CD8-positive, alpha-beta memory T cell (primary cell): Measurements from ENCODE around the gene SOX2. TPM values are rescaled to one million over a fixed set of nuclear protein-coding genes. Genes with fewer than 3 reads are reported as not detected.

Experiments
- CTCF ChIA-PET: fragments of 350-600 bp; sonication (Branson Sonifier 250); formaldehyde crosslinking; loops from one replicate; lab custom pipeline; 2021; ENCODE audit warnings: antibody characterized with exemption; lab: Charles Lee
- POLR2A ChIA-PET: fragments of 350-600 bp; sonication (Branson Sonifier 250); formaldehyde crosslinking; loops from one replicate; lab custom pipeline; 2021; ENCODE audit warnings: antibody characterized with exemption; lab: Charles Lee
- DNase-seq, 5 donors: peaks; one replicate each; pipeline versions ENCODE4 v3.0.0 to v3.0.0-alpha.2; 2020 to 2022; ENCODE audit warnings: mixed read lengths in 1 of 5
- H3K27ac ChIP-seq: one replicate; pipeline ENCODE4 v1.7.0; 2013; ENCODE audit warnings: low read depth, mild to moderate bottlenecking, low read length, moderate library complexity
- H3K27me3 ChIP-seq: 2 replicates; pipeline ENCODE4 v1.7.0; 2013; ENCODE audit warnings: low read length, mild to moderate bottlenecking; ENCODE audit not compliant: insufficient read depth, poor library complexity, severe bottlenecking
- H3K36me3 ChIP-seq: 2 replicates; pipeline ENCODE4 v1.7.0; 2013; ENCODE audit warnings: mild to moderate bottlenecking, low read length, moderate library complexity; ENCODE audit not compliant: insufficient read depth
- H3K4me1 ChIP-seq: 2 replicates; pipeline ENCODE4 v1.7.0; 2013; ENCODE audit warnings: mild to moderate bottlenecking, low read length, moderate library complexity; ENCODE audit not compliant: insufficient read depth
- H3K4me3 ChIP-seq: 2 replicates; pipeline ENCODE4 v1.7.0; 2013; ENCODE audit warnings: mild to moderate bottlenecking, low read length
- H3K9me3 ChIP-seq: 2 replicates; pipeline ENCODE4 v1.7.0; 2013; ENCODE audit warnings: mild to moderate bottlenecking, low read length
- H3K27ac Mint-ChIP-seq, 8 donors: one replicate each; pipeline ENCODE4 v1.8.0; 2020 to 2021; ENCODE audit warnings: mixed read lengths in 8 of 8, mild to moderate bottlenecking in 6 of 8, inconsistent platforms in 3 of 8, moderate library complexity in 3 of 8
- H3K27me3 Mint-ChIP-seq, 2 donors: one replicate each; pipeline ENCODE4 v1.8.0; 2020 to 2021; ENCODE audit warnings: mixed read lengths in 2 of 2, mild to moderate bottlenecking in 1 of 2, moderate library complexity in 1 of 2
- H3K36me3 Mint-ChIP-seq, 3 donors: one replicate each; pipeline ENCODE4 v1.8.0; 2020 to 2021; ENCODE audit warnings: mixed read lengths in 3 of 3, inconsistent platforms in 1 of 3, mild to moderate bottlenecking in 1 of 3
- H3K4me1 Mint-ChIP-seq, 3 donors: one replicate each; pipeline ENCODE4 v1.8.0; 2020 to 2021; ENCODE audit warnings: mixed read lengths in 3 of 3, inconsistent platforms in 1 of 3, mild to moderate bottlenecking in 1 of 3
- H3K4me3 Mint-ChIP-seq, 7 donors: one replicate each; pipeline ENCODE4 v1.8.0; 2020 to 2021; ENCODE audit warnings: mixed read lengths in 7 of 7, mild to moderate bottlenecking in 6 of 7, moderate library complexity in 4 of 7, inconsistent platforms in 2 of 7
- H3K9me3 Mint-ChIP-seq, 5 donors: one replicate each; pipeline ENCODE4 v1.8.0; 2020 to 2022; ENCODE audit warnings: mixed read lengths in 5 of 5, mild to moderate bottlenecking in 3 of 5, moderate library complexity in 2 of 5, inconsistent platforms in 1 of 5
- polyA plus RNA-seq: library from polyadenylated mRNA; unstranded; fragments of 300-500 nt; fragmentation: Illumina TruSeq; gene quantifications from one replicate; pipeline ENCODE4 v1.2.3, GENCODE V29; 2021
- total RNA-seq, 2 experiments: library from RNA; stranded (reverse); gene quantifications; one replicate each; pipeline ENCODE4 v1.2.3, GENCODE V29; 2021

Gene SOX2
- total and polyA plus RNA-seq, 3 experiments from 2014 or later = not detected

DNA sequence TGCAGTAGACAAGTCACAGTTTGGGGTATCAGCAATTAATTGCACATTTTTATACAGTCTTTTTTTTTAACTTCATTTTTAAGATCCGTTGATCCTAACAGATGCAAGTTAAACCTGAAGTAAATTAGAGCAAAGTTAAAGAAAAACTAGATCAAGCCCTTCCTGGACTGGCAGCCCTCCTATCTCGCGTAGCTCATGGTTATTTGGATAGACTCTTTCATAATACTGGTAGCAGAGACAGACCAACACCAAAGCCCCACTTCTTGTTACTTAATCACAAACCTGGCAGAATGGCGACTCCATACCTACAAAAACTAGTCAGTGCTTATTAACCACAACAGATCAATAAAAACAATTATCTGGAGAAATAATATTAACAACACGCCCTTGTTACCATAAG, 26.8 kb downstream of the SOX2 start:
- no peak overlapping the region for H3K27ac ChIP-seq
- CTCF ChIA-PET = no interaction called here
- H3K4me1 Mint-ChIP-seq = no peaks in the 10 kb centered on the region
- no peaks in the 10 kb centered on the region for H3K4me1 ChIP-seq
- no peak for DNase-seq
- H3K36me3 Mint-ChIP-seq = no peaks in the 10 kb centered on the region
- no peaks in the 10 kb centered on the region for H3K9me3 Mint-ChIP-seq
- peaks cover 2 to 7% of the 10 kb centered on the region in 2 donors for H3K27me3 Mint-ChIP-seq
- no peaks in the 10 kb centered on the region for H3K27me3 ChIP-seq
- no peaks in the 10 kb centered on the region for H3K36me3 ChIP-seq
- H3K4me3 ChIP-seq = no peak overlapping the region
- H3K9me3 ChIP-seq = no peaks in the 10 kb centered on the region
- H3K27ac Mint-ChIP-seq = no peak overlapping the region
- POLR2A ChIA-PET = no interaction called here
- H3K4me3 Mint-ChIP-seq = no peak overlapping the region

DNA sequence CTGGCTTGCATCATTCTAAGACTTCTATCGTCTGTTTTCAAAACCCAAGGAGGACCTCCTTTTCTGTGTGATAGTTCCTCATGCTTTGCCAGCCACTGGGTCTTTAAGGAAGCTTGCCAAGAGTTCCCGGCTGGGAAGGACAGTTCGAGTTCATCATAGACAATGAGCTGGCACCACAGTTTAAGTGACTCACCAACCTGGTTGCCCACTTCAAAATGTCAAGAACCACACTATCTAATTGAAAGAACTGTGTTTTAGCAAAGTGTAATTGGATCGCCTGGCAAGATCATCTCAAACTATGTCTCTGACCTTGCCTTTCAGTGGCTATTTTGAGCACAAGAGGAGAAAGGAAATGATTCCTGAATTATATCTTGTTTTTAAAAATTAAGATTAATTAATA, 27.9 kb downstream of the SOX2 start:
- Mint-ChIP-seq H3K36me3 (no peaks in the 10 kb centered on the region), H3K4me1 (no peaks in the 10 kb centered on the region), H3K27ac (no peak overlapping the region), H3K9me3 (no peaks in the 10 kb centered on the region), H3K4me3 (no peak overlapping the region), H3K27me3 (peaks cover 0 to 5% of the 10 kb centered on the region in 2 donors)
- no peaks in the 10 kb centered on the region for H3K9me3 ChIP-seq
- H3K27me3 ChIP-seq = no peaks in the 10 kb centered on the region
- no peak for DNase-seq
- ChIA-PET CTCF (no interaction called here), POLR2A (no interaction called here)
- no peaks in the 10 kb centered on the region for H3K4me1 ChIP-seq
- no peak overlapping the region for H3K27ac ChIP-seq
- H3K4me3 ChIP-seq = no peak overlapping the region
- H3K36me3 ChIP-seq = no peaks in the 10 kb centered on the region

DNA sequence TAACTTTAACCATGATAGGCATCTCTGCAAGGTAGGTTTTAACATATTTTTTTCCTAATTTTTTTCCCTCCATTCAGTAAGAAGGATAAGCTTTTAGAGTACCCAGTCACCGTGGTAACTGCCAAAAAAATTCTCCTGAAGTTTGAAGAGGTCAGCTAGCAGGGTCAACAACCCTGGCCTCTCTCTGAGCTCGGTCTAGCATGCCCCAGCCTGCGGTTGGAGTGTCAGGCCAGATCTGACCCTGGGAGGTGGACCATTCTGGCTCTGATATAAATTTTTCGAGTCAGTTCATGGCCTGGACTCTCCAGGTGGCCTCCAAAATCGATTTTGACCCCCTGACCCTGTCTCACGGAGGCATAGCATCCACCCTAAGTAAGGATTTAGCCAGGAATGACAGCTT, 29.7 kb downstream of the SOX2 start:
- Mint-ChIP-seq H3K4me3 (no peak overlapping the region), H3K27me3 (peaks cover 0 to 4% of the 10 kb centered on the region in 2 donors), H3K4me1 (no peaks in the 10 kb centered on the region), H3K9me3 (no peaks in the 10 kb centered on the region), H3K27ac (no peak overlapping the region), H3K36me3 (no peaks in the 10 kb centered on the region)
- Histone ChIP-seq H3K36me3 (no peaks in the 10 kb centered on the region), H3K9me3 (no peaks in the 10 kb centered on the region), H3K27ac (no peak overlapping the region), H3K4me3 (no peak overlapping the region), H3K4me1 (no peaks in the 10 kb centered on the region), H3K27me3 (no peaks in the 10 kb centered on the region)
- no peak for DNase-seq
- POLR2A ChIA-PET = no interaction called here
- CTCF ChIA-PET = interaction anchor here (0.7 kb wide), 1 partner anchor 730 kb away, joined by 3 read pairs; no protein-coding TSS in a partner anchor

DNA sequence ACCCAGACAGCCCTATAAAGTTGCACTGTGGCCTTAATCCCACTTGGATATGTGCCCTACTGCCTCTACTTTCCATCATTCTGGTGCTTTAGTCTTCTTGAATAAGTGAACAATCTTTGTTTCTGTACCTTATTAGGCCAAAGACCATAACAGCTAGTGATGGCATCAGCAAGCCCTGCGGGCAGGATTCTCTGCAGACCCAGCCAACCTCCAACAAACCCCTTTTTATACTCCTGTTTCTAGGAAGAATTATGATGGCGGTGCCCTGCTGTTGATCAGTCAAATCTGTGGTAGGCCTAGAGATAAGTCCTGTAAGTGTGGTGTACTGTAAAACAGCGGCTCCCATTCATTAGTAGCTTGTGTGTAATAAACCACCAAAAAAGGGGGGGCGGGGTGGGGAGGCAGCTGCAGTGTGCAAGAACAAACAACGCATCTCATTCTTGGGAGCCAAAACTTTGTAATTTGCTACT, 40.5 kb downstream of the SOX2 start:
- no peak overlapping the region for H3K4me3 ChIP-seq
- DNase-seq = no peak
- no peaks in the 10 kb centered on the region for H3K9me3 ChIP-seq
- H3K4me1 Mint-ChIP-seq = no peaks in the 10 kb centered on the region
- no peaks in the 10 kb centered on the region for H3K27me3 ChIP-seq
- H3K36me3 ChIP-seq = no peaks in the 10 kb centered on the region
- ChIA-PET CTCF (no interaction called here), POLR2A (no interaction called here)
- H3K36me3 Mint-ChIP-seq = no peaks in the 10 kb centered on the region
- no peak overlapping the region for H3K4me3 Mint-ChIP-seq
- no peak overlapping the region for H3K27ac Mint-ChIP-seq
- H3K27ac ChIP-seq = no peak overlapping the region
- peaks cover 0 to 6% (median 0%) of the 10 kb centered on the region in 5 donors for H3K9me3 Mint-ChIP-seq
- peaks cover 0 to 8% of the 10 kb centered on the region in 2 donors for H3K27me3 Mint-ChIP-seq
- H3K4me1 ChIP-seq = no peaks in the 10 kb centered on the region

DNA sequence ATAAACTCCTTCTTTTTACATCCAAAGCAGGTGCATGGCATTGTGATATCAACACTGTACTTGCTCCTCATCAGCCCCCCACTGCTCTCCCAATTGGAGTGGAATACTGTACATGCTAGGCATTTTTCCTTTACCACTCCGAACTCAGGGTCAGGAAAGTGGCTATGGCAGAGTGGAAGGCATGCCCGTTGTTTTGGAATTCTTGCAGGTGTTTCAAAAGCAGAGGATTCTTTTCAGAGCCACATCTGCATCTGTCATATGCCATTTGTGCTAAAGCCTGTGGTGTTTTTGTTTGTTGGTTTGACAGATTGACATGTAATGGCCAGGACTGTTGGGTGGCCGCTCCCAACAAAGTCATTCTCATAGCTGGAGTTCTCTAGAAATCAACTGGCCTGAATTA, 41.7 kb downstream of the SOX2 start:
- Mint-ChIP-seq H3K27ac (no peak overlapping the region), H3K9me3 (peaks cover 0 to 2% (median 0%) of the 10 kb centered on the region in 5 donors), H3K4me1 (no peaks in the 10 kb centered on the region), H3K27me3 (peaks cover 0 to 8% of the 10 kb centered on the region in 2 donors), H3K4me3 (no peak overlapping the region), H3K36me3 (no peaks in the 10 kb centered on the region)
- Histone ChIP-seq H3K9me3 (no peaks in the 10 kb centered on the region), H3K27ac (no peak overlapping the region), H3K36me3 (no peaks in the 10 kb centered on the region), H3K4me1 (no peaks in the 10 kb centered on the region), H3K27me3 (no peaks in the 10 kb centered on the region), H3K4me3 (no peak overlapping the region)
- ChIA-PET CTCF (no interaction called here), POLR2A (no interaction called here)
- no peak for DNase-seq

DNA sequence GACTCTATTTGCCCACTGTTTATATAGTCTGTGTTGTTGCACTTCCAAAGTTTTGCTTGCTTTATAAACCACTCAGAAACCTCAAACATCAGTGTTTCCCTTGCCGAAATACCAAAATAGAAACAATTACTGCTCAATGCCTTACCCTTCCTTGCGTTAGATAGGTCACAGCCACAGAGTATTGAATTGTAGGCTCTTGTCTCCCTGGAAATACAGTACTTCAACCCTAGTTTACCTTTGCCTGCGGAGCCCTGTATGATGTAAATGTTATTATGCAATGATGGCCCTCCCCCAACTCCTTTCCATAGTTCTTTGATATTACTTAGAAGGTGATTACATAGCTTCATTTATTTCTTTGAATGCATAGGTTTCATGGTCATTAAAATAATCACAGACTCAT, 44.2 kb downstream of the SOX2 start:
- POLR2A ChIA-PET = no interaction called here
- CTCF ChIA-PET = no interaction called here

DNA sequence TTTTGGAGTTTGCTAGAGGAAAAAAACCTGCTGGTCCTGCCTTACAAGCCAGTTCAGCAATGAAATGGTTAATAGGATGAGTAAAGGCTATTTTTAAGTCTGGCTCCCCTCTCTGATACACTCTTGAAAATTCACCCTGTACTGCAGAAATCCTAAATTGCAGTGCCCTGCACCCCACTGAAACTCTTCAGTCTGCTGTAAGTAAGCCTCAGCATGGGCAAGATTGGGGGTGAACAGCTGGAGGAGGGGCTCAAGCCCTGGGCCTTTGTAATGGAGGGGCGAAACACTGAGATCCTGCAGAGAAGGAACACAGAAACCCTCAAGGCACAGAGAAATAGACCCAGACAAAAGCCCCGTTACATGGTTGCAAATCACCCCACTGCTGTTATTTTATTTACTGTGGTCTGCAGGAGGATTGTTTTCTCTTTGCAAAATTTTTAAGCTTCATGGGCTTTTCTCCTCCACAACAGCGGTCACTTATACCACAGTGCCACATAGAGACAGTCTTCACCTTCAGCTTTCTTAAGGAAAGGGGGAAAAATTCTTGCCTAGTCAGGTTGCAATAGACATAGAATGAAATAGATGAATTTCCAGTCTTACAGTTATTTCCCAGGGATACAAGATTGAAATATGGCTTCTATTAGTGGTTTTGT, 45.0 kb downstream of the SOX2 start:
- no peaks in the 10 kb centered on the region for H3K4me1 ChIP-seq
- no peaks in the 10 kb centered on the region for H3K36me3 ChIP-seq
- Mint-ChIP-seq H3K27ac (no peak overlapping the region), H3K9me3 (no peaks in the 10 kb centered on the region), H3K4me1 (no peaks in the 10 kb centered on the region), H3K4me3 (no peak overlapping the region), H3K27me3 (peaks cover 0 to 8% of the 10 kb centered on the region in 2 donors), H3K36me3 (no peaks in the 10 kb centered on the region)
- DNase-seq = no peak
- H3K9me3 ChIP-seq = no peaks in the 10 kb centered on the region
- CTCF ChIA-PET = no interaction called here
- no peak overlapping the region for H3K4me3 ChIP-seq
- POLR2A ChIA-PET = no interaction called here
- no peak overlapping the region for H3K27ac ChIP-seq
- H3K27me3 ChIP-seq = no peaks in the 10 kb centered on the region

More for the DNA sequence above, 44.2 kb downstream of the SOX2 start:
- no peaks in the 10 kb centered on the region for H3K9me3 Mint-ChIP-seq
- DNase-seq = no peak
- H3K27ac ChIP-seq = no peak overlapping the region
- H3K4me1 Mint-ChIP-seq = no peaks in the 10 kb centered on the region
- H3K4me3 ChIP-seq = no peak overlapping the region
- no peaks in the 10 kb centered on the region for H3K36me3 Mint-ChIP-seq
- H3K4me1 ChIP-seq = no peaks in the 10 kb centered on the region
- no peak overlapping the region for H3K4me3 Mint-ChIP-seq
- no peaks in the 10 kb centered on the region for H3K36me3 ChIP-seq
- H3K27ac Mint-ChIP-seq = no peak overlapping the region
- peaks cover 0 to 8% of the 10 kb centered on the region in 2 donors for H3K27me3 Mint-ChIP-seq
- no peaks in the 10 kb centered on the region for H3K27me3 ChIP-seq
- H3K9me3 ChIP-seq = no peaks in the 10 kb centered on the region

DNA sequence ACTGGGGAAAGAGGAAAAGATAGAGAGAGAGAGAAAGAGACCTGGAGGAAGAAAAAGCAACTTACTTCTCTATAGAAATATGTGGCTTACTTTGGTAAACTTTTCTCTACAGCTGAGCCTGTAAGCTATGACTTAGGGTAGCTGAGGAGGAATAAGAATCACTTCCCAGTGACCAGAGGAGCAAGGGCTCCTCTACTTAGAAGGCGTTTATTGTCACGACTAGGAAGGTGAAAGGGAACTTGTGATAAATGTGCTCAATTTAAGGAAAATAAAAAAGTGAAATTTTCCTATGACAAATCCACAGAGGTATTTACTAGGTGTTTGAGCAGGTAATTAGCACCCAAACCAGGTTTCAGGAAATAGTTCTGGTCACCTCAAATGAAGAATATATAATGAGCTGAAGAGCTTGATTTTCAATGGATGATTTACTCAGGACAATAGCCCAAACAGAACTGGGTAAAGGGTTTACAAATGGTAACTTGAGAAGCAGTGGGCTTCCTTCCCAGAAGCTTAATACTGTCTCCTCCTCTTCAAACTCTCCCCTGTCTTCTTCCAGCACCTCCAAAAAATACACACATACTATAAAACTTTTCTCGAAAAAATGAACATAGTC, 46.1 kb downstream of the SOX2 start:
- H3K4me1 Mint-ChIP-seq = no peaks in the 10 kb centered on the region
- peaks cover 0 to 8% of the 10 kb centered on the region in 2 donors for H3K27me3 Mint-ChIP-seq
- no peaks in the 10 kb centered on the region for H3K36me3 Mint-ChIP-seq
- no peaks in the 10 kb centered on the region for H3K4me1 ChIP-seq
- DNase-seq = no peak
- no peaks in the 10 kb centered on the region for H3K36me3 ChIP-seq
- no peaks in the 10 kb centered on the region for H3K9me3 ChIP-seq
- POLR2A ChIA-PET = no interaction called here
- H3K9me3 Mint-ChIP-seq = peaks cover 0 to 4% (median 0%) of the 10 kb centered on the region in 5 donors
- H3K4me3 ChIP-seq = no peak overlapping the region
- H3K27ac ChIP-seq = no peak overlapping the region
- CTCF ChIA-PET = no interaction called here
- no peak overlapping the region for H3K27ac Mint-ChIP-seq
- no peak overlapping the region for H3K4me3 Mint-ChIP-seq
- H3K27me3 ChIP-seq = no peaks in the 10 kb centered on the region
